OCI-LY7 (cell line): ENCODE data around the gene INF2.

Experiments used
- CTCF ChIP-seq: fragments of 200-600 bp; sonication (generic); conservative IDR thresholded peaks from 2 replicates; pipeline ENCODE4 v1.5.1; 2014; ENCODE audit warnings: mild to moderate bottlenecking, antibody characterized with exemption, low read length, moderate library complexity, mixed read lengths
- EZH2phosphoT487 ChIP-seq: fragments of 200-600 bp; sonication (generic); IDR thresholded peaks from 2 replicates; pipeline ENCODE4 v1.6.1; 2018; ENCODE audit warnings: low read depth, borderline replicate concordance, mild to moderate bottlenecking, mixed run types, antibody characterized with exemption, low read length, moderate library complexity, mixed read lengths

- TF ChIP-seq CTCF (no peak), EZH2phosphoT487 (no peak)
Observed at GRCh38 chr14:104729835-104730181, 40.4 kb downstream of the INF2 start.
